Erythroblast (primary cell): ENCODE data around the gene TRIM46.

ENCODE experiments used
- GATA1 ChIP-seq: IDR thresholded peaks from 2 replicates; pipeline ENCODE4 v1.6.1; 2011; ENCODE audit warnings: low read depth, mild to moderate bottlenecking, control low read depth, low read length, moderate library complexity
- POLR2A ChIP-seq: IDR thresholded peaks from 2 replicates; pipeline ENCODE4 v1.6.1; 2011; ENCODE audit warnings: mild to moderate bottlenecking, low read length

- TF ChIP-seq POLR2A = no peak
- no peak for TF ChIP-seq GATA1
Observed at GRCh38 chr1:155170806-155171205, 2.8 kb upstream of the TRIM46 start.
